Nucleus accumbens (tissue), 56 donors: ENCODE results near the gene TSPAN3.

Experiments used
- DNase-seq, 56 donors: peaks; one replicate each; lab custom pipeline; 2025; lab: John Stamatoyannopoulos, UW

The TSPAN3 gene

GRCh38 chr15:77057685-77058084, 13.2 kb downstream of the TSPAN3 start:
- no peak for DNase-seq

- no peak for DNase-seq
Observed at GRCh38 chr15:77057072-77057471, 13.8 kb downstream of the TSPAN3 start.

- DNase-seq: no peak
Observed at GRCh38 chr15:77053709-77054108, 17.2 kb downstream of the TSPAN3 start.

- DNase-seq: no peak
Observed at GRCh38 chr15:77052556-77052955, 18.4 kb downstream of the TSPAN3 start.

GRCh38 chr15:77048135-77048876, 22.6 kb downstream of the TSPAN3 start:
- no peak for DNase-seq

GRCh38 chr15:77046704-77047412, 24.1 kb downstream of the TSPAN3 start:
- DNase-seq: no peak

- DNase-seq: no peak
Observed at GRCh38 chr15:77045985-77046384, 24.9 kb downstream of the TSPAN3 start.

- peak in 4 of 56 donors; percentile 18 to 53 (median 36) for DNase-seq
Observed at GRCh38 chr15:77044228-77045042, 26.5 kb downstream of the TSPAN3 start.

GRCh38 chr15:77042955-77043920, 27.7 kb downstream of the TSPAN3 start:
- no peak for DNase-seq

GRCh38 chr15:77042245-77042919, 28.5 kb downstream of the TSPAN3 start:
- DNase-seq: no peak

- DNase-seq: peak in 4 of 56 donors; percentile 35 to 57 (median 44)
Observed at GRCh38 chr15:77040673-77041072, 30.2 kb downstream of the TSPAN3 start.

- DNase-seq: no peak
Observed at GRCh38 chr15:77039848-77040247, 31.1 kb downstream of the TSPAN3 start.

GRCh38 chr15:77039217-77039533, 31.7 kb downstream of the TSPAN3 start:
- no peak for DNase-seq

GRCh38 chr15:77038312-77039216, 32.3 kb downstream of the TSPAN3 start:
- peak in 4 of 56 donors; percentile 16 to 77 (median 58) for DNase-seq

- no peak for DNase-seq
Observed at GRCh38 chr15:77037388-77038209, 33.3 kb downstream of the TSPAN3 start.

- no peak for DNase-seq
Observed at GRCh38 chr15:77036537-77037387, 34.1 kb downstream of the TSPAN3 start.
